ENCODE data around the gene AOAH. TPM values are rescaled to one million over a fixed set of nuclear protein-coding genes. Genes with fewer than 3 reads are reported as not detected.
A peak's percentile ranks its signal among the peaks of the same experiment; 100 is the strongest.

AOAH gene
- total RNA-seq, 1 experiment from 2014 or later: 0.39 TPM

DNA sequence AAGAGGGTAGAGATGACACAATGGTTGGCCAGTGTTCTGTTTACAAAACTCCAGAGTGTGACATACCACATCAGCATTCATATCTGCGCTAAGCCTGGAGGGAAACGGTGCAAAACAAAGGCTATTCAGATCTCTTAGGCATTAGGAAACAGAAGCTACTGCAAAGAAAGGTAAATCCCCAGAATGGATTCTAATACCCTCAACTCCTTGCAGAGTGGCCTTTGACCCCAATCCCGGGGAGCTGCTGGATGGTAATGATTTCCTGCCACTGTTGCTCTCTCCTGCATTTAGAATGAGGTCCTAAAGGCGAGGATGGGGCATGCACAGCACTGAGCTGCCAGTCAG is 65.2 kb downstream of the AOAH start:
- Histone ChIP-seq H4K91ac (ENCODE audit: insufficient read length, low read depth, low read length) (no peak overlapping the region), H2AFZ (ENCODE audit: low read length) (no peak overlapping the region), H2BK5ac (ENCODE audit: insufficient read length, low read length) (no peak overlapping the region), H4K5ac (ENCODE audit: insufficient read length, low read depth, low read length) (no peak overlapping the region), H3K79me1 (ENCODE audit: insufficient read depth, low read depth, low read length, poor library complexity, severe bottlenecking) (no peaks in the 10 kb centered on the region), H3K18ac (ENCODE audit: insufficient read length, low read depth, low read length) (peak overlapping the region; percentile 53), H3K27ac (ENCODE audit: insufficient read length, low read depth, low read length) (no peak overlapping the region), H3K27me3 (ENCODE audit: insufficient read depth, low read length) (no peaks in the 10 kb centered on the region), H3K4me1 (ENCODE audit: insufficient read depth, low read length) (peaks cover 14% of the 10 kb centered on the region), H3K23ac (ENCODE audit: insufficient read length, low read depth, low read length) (no peak overlapping the region), H3K4ac (ENCODE audit: low read depth, low read length) (no peak overlapping the region), H3K23me2 (ENCODE audit: insufficient read length, low read depth, low read length, poor library complexity, severe bottlenecking) (peaks cover 3% of the 10 kb centered on the region), H2BK15ac (ENCODE audit: low read depth, low read length) (no peak overlapping the region), H3K79me2 (ENCODE audit: insufficient read depth, low read length) (no peaks in the 10 kb centered on the region), H3K56ac (ENCODE audit: insufficient read length, low read depth, low read length) (no peak overlapping the region), H2BK120ac (ENCODE audit: low read depth, low read length, poor library complexity, severe bottlenecking) (no peak overlapping the region), H4K20me1 (ENCODE audit: control insufficient read depth, insufficient read depth, insufficient read length) (no peaks in the 10 kb centered on the region), H2AK5ac (ENCODE audit: insufficient read length, low read length) (no peak overlapping the region), H3T11ph (ENCODE audit: low read length) (no peak overlapping the region), H3K4me2 (ENCODE audit: insufficient read depth, insufficient read length, low read length) (no peak overlapping the region), H3K9ac (ENCODE audit: extremely low read depth, insufficient read length, low read length) (no peak overlapping the region), H3K14ac (ENCODE audit: insufficient read depth, low read length) (no peak overlapping the region), H2BK20ac (ENCODE audit: low read depth, low read length, poor library complexity, severe bottlenecking) (no peak overlapping the region), H2BK12ac (ENCODE audit: insufficient read length, low read depth, low read length) (no peak overlapping the region), H4K8ac (replicated peaks; ENCODE audit: insufficient read length, low read depth, low read length) (no peak overlapping the region), H3K9me3 (ENCODE audit: control insufficient read depth, low read depth, low read length) (no peaks in the 10 kb centered on the region)
- Mint-ChIP-seq H3K27ac (peak overlapping the region; percentile 88 to 93 (median 91); a peak in 6 of 7 replicates), H3K27me3 (ENCODE audit: low read depth) (no peaks in the 10 kb centered on the region), H3K36me3 (ENCODE audit: insufficient read depth in 1 of 3, low read depth in 3 of 3) (no peaks in the 10 kb centered on the region), H3K4me3 (no peak overlapping the region), H3K9me3 (no peaks in the 10 kb centered on the region), H3K4me1 (peaks cover 65 to 78% of the 10 kb centered on the region in 2 experiments)
- no CpG with 5 or more reads among the region's 4 CpGs for WGBS (ENCODE audit: extremely low coverage, insufficient read length, low lambda C conversion rate)
- DNase-seq: no peak
- TF ChIP-seq, protein P1, sequence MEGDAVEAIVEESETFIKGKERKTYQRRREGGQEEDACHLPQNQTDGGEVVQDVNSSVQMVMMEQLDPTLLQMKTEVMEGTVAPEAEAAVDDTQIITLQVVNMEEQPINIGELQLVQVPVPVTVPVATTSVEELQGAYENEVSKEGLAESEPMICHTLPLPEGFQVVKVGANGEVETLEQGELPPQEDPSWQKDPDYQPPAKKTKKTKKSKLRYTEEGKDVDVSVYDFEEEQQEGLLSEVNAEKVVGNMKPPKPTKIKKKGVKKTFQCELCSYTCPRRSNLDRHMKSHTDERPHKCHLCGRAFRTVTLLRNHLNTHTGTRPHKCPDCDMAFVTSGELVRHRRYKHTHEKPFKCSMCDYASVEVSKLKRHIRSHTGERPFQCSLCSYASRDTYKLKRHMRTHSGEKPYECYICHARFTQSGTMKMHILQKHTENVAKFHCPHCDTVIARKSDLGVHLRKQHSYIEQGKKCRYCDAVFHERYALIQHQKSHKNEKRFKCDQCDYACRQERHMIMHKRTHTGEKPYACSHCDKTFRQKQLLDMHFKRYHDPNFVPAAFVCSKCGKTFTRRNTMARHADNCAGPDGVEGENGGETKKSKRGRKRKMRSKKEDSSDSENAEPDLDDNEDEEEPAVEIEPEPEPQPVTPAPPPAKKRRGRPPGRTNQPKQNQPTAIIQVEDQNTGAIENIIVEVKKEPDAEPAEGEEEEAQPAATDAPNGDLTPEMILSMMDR (conservative IDR thresholded peaks at IDR 0.05): no peak

Data from H9 (cell line).